GM12864 (cell line): ENCODE data around the gene TRIOBP.

Experiments used
- DNase-seq: peaks from one replicate; pipeline ENCODE4 v3.0.0-alpha.2; 2011; ENCODE audit warnings: low read depth
- H3K4me3 ChIP-seq: 2 replicates; pipeline ENCODE4 v1.5.1; 2011; ENCODE audit warnings: mild to moderate bottlenecking, low read depth, low read length, control low read depth
- TF ChIP-seq, protein P1 (sequence below): IDR thresholded peaks from 2 replicates; pipeline ENCODE4 v1.5.1; 2011; ENCODE audit warnings: low read depth, mild to moderate bottlenecking, moderate library complexity, low read length, control low read depth, inconsistent platforms; ENCODE audit errors: missing control alignments

Gene TRIOBP

DNA sequence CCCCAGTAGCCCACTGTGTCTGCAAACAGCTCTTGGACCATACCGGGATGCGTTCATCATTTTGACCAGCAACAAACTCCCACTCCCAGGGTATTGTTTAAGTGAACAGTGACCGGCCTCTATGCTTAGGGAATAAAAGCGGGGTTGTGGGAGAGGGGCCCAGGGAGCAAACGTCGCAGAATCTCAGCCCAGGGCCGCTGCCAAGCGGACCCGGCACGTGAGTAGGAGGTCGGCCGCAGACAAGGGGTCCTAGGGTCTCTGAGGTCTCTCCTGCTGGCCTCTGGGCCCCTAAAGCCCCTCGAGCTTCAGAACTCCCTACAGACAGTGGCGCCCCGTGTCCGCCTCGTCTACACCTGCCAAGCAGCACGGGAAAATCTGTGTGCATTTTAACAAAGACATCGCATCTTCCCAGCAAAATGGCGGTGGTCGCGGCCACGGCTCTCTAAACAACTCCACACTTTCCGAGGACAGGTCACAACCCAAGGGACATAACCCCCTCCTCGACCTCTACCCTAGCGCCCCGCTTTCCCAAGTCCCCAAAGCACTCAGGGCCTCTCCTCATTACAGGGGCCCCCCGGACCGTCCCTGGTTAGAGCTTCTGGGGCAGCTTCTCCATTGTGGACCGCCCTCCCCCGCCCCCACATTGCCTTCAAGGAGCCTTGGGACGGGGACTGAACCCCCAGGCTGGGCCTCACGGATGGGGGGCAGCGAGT is 106.9 kb downstream of the TRIOBP start:
- TF ChIP-seq, protein P1, sequence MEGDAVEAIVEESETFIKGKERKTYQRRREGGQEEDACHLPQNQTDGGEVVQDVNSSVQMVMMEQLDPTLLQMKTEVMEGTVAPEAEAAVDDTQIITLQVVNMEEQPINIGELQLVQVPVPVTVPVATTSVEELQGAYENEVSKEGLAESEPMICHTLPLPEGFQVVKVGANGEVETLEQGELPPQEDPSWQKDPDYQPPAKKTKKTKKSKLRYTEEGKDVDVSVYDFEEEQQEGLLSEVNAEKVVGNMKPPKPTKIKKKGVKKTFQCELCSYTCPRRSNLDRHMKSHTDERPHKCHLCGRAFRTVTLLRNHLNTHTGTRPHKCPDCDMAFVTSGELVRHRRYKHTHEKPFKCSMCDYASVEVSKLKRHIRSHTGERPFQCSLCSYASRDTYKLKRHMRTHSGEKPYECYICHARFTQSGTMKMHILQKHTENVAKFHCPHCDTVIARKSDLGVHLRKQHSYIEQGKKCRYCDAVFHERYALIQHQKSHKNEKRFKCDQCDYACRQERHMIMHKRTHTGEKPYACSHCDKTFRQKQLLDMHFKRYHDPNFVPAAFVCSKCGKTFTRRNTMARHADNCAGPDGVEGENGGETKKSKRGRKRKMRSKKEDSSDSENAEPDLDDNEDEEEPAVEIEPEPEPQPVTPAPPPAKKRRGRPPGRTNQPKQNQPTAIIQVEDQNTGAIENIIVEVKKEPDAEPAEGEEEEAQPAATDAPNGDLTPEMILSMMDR = no peak

DNA sequence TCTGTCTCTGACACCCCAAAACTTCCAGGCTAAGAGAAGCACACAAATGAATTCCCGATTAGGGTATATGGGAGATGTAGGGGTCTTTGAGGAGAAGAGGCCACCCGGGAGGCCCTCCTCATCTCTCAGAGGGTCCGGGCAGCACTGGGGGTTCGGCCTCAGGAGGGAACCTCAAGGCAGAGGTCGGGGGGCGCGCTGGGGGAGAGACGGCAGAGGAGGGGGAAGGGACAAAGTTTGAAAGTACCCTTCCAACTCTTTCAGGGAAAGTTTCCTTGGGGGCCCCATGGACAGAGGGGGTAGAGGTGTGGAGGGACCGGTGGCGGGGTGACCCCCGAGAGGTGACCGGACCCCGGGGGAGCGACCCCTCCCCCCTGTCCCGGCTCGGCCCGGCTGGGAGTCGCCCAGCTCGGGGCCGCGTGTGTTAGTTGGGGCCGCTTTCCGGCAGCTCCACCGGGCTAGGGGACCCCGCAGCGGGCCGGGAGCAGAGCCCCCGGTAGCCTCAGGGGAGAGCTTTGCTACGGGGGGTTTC is 107.6 kb downstream of the TRIOBP start:
- TF ChIP-seq, protein P1 = no peak
- peak overlapping the region; percentile 47 for H3K4me3 ChIP-seq
- DNase-seq = no peak

More for the DNA sequence above, 106.9 kb downstream of the TRIOBP start:
- no peak overlapping the region for H3K4me3 ChIP-seq
- DNase-seq = no peak

DNA sequence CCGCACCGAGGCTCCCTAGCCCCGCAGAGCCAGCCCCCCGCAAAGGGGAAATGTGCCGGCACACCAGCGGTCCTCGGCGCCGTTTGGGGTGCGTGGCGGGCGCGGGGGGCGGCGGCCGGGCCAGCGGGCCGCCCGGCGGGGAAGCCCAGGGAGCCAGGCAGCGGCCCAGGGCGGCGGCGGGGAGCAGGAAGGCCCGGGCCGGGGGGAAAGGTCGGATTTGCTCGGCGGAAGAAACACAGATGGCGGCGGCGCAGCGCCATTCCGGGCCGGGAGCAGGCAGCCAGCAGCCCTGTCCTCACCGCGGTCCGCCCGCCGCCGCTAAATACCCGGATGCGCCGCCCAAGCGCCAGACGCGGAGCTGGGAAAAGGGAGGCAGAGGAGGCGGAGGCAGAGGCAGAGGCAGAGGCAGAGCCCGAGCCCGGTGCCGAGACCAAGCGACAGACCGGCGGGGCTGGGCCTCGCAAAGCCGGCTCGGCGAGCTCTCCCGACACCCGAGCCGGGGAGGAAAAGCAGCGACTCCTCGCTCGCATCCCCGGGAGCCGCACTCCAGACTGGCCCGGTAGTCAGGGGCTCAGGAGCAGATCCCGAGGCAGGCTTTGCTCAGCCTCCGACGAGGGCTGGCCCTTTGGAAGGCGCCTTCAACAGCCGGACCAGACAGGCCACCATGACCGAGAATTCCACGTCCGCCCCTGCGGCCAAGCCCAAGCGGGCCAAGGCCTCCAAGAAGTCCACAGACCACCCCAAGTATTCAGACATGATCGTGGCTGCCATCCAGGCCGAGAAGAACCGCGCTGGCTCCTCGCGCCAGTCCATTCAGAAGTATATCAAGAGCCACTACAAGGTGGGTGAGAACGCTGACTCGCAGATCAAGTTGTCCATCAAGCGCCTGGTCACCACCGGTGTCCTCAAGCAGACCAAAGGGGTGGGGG is 108.3 kb downstream of the TRIOBP start:
- TF ChIP-seq, protein P1 = no peak
- peak overlapping the region; percentile 47 for H3K4me3 ChIP-seq
- no peak for DNase-seq

DNA sequence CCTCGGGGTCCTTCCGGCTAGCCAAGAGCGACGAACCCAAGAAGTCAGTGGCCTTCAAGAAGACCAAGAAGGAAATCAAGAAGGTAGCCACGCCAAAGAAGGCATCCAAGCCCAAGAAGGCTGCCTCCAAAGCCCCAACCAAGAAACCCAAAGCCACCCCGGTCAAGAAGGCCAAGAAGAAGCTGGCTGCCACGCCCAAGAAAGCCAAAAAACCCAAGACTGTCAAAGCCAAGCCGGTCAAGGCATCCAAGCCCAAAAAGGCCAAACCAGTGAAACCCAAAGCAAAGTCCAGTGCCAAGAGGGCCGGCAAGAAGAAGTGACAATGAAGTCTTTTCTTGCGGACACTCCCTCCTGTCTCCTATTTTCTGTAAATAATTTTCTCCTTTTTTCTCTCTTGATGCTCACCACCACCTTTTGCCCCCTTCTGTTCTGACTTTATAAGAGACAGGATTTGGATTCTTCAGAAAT is 109.0 kb downstream of the TRIOBP start:
- no peak for DNase-seq

DNA sequence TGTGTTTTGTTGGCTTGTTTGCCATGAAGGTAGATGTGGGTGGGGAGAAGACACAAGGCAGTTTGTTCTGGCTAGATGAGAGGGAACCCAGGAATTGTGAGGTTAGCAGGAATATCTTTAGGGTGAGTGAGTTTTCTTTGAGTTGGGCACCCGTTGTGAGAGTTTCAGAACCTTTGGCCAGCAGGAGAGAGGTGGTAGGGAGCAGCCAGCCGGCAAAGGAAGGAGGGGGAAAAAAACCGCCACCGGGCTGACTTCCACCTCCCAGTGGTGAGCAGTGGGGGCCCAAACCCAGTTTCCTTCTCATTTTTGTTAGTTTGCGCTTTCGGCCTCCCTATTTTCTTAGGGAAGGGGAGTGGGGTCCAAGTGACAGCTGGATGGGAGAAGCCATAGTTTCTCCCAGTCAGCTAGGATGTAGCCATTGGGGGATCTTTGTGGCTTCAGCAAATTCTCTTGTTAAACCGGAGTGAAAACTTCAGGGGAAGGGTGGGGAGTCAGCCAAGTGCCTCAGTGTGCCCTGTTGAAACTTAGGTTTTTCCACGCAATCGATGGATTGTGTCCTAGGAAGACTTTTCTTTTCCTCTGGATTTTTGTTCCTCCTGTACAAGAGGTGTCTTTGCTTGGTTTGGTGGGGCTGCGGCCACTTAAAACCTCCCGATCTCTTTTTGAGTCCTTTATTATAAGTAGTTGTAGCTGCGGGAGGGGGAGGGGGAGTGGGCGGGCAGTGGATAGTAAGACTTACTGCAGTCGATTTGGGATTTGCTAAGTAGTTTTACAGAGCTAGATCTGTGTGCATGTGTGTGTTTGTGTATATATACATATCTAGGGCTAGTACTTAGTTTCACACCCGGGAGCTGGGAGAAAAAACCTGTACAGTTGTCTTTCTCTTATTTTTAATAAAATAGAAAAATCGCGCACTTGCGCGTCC is 109.8 kb downstream of the TRIOBP start:
- DNase-seq = no peak
- TF ChIP-seq, protein P1 = no peak
- H3K4me3 ChIP-seq = no peak overlapping the region; the same call in 1 of the 2 replicates

More for the DNA sequence above, 109.0 kb downstream of the TRIOBP start:
- TF ChIP-seq, protein P1 = no peak
- no peak overlapping the region; the same call in 1 of the 2 replicates for H3K4me3 ChIP-seq
